Activated naive CD8-positive, alpha-beta T cell (primary cell): ENCODE results near the gene CDCA5.
"Not testable (repeated sequence)": the region's sequence is repeated elsewhere in the genome, so short reads cannot be mapped to it uniquely, and the experiment has no call there.

ENCODE experiments used
- H3K27ac Mint-ChIP-seq: one replicate; pipeline ENCODE4 v1.8.0; 2021; ENCODE audit warnings: mixed read lengths
- H3K27me3 Mint-ChIP-seq: one replicate; pipeline ENCODE4 v1.8.0; 2021; ENCODE audit warnings: mixed read lengths
- H3K36me3 Mint-ChIP-seq: one replicate; pipeline ENCODE4 v1.8.0; 2021; ENCODE audit warnings: mixed read lengths
- H3K4me1 Mint-ChIP-seq: one replicate; pipeline ENCODE4 v1.8.0; 2021; ENCODE audit warnings: low read depth, mixed read lengths
- H3K4me3 Mint-ChIP-seq: one replicate; pipeline ENCODE4 v1.8.0; 2021; ENCODE audit warnings: mild to moderate bottlenecking, mixed read lengths
- H3K9me3 Mint-ChIP-seq: one replicate; pipeline ENCODE4 v1.8.0; 2021; ENCODE audit warnings: low read depth, mixed read lengths

The CDCA5 gene

GRCh38 chr11:65124480-65125196, 40.8 kb upstream of the CDCA5 start:
- H3K9me3 Mint-ChIP-seq, result no peaks in the 10 kb centered on the region
- H3K36me3 Mint-ChIP-seq, result peaks cover 11% of the 10 kb centered on the region
- peak overlapping the region; percentile 38 for H3K27ac Mint-ChIP-seq
- H3K4me3 Mint-ChIP-seq, result peak overlapping the region; percentile 61
- H3K27me3 Mint-ChIP-seq, result no peaks in the 10 kb centered on the region
- peaks cover 34% of the 10 kb centered on the region for H3K4me1 Mint-ChIP-seq

DNA sequence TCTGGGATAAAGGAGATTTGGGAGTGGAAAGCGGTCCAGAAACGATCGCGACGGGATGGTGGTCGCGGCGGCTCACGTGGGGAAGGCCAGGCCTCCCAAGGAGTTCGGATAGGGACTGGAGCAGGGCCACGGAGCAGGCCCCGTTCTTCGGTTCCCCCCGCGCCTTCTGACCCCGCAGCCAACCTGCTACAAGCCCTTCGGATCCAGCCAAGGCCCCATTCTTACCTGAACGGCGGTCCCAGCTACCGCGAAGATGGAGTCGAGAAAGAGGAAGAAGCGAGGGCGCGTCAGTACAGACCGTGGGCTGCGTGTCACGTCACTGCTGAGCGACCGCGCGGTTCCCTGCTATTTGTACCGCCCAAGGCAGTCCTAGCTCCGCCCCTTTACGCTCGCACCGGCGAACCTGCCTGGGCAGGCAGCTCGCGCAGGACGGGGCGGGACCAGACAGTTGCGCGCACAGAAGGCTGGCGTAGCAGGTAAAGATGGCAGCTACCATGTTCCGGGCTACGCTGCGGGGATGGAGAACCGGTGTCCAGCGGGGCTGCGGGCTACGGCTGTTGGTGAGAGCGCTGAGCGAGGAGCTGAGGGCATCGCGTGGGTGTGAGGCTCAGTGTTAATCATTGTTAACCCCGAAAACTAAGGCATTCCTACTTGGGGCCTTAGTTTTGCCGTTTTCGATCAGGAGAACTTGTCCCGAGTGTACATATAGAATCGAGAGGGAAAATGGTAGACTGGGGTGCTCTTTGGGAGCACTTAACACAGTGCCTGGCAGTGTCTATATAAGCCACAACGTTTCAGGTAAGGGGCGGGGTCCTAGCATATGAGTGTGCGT, 38.2 kb upstream of the CDCA5 start, which contains the start of the genes FAU and MRPL49:
Gene FAU (minus strand): TSS at position 270 of the 832 bp plus-strand sequence. CDS start 321 bp downstream, outside the sequence.
Gene MRPL49 (plus strand): TSS at position 457 of the 832 bp plus-strand sequence. CDS start 26 bp downstream, at position 483.
- peaks cover 48% of the 10 kb centered on the region for H3K4me1 Mint-ChIP-seq
- H3K9me3 Mint-ChIP-seq, result no peaks in the 10 kb centered on the region
- peak within 1 kb of the TSS; percentile 100 for H3K27ac Mint-ChIP-seq
- H3K36me3 Mint-ChIP-seq, result peaks cover 16% of the 10 kb centered on the region
- peak within 1 kb of the TSS; percentile 100 for H3K4me3 Mint-ChIP-seq
- H3K27me3 Mint-ChIP-seq, result no peaks in the 10 kb centered on the region

DNA sequence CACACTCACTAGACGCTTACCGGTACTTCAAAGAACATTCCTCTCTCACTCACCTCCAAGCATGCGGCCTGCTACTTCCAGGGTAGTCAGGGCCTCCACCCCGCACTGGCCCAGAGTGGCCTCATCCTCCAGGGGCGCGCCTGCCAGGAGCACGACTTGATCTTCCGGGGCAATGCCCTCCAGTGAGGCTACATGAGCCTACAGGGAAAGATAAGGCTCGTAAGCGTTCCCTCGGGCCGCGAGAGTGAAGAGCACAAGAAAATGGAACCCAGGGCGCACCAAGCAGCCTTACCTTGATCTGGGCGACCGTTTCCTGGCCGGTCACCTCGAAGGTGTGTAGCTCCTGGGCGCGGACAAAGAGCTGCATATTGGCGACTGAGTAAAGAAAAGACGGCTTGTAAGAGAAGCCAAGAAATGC, 37.6 kb upstream of the CDCA5 start:
- Mint-ChIP-seq H3K36me3 (peaks cover 16% of the 10 kb centered on the region), H3K4me3 (peak overlapping the region; percentile 100), H3K27ac (peak overlapping the region; percentile 100), H3K4me1 (peaks cover 50% of the 10 kb centered on the region), H3K27me3 (no peaks in the 10 kb centered on the region), H3K9me3 (no peaks in the 10 kb centered on the region)

GRCh38 chr11:65120831-65121230, 37.0 kb upstream of the CDCA5 start:
- H3K9me3 Mint-ChIP-seq, result no peaks in the 10 kb centered on the region
- H3K27me3 Mint-ChIP-seq, result no peaks in the 10 kb centered on the region
- peaks cover 16% of the 10 kb centered on the region for H3K36me3 Mint-ChIP-seq
- peak overlapping the region; percentile 100 for H3K27ac Mint-ChIP-seq
- H3K4me1 Mint-ChIP-seq, result peaks cover 55% of the 10 kb centered on the region
- H3K4me3 Mint-ChIP-seq, result peak overlapping the region; percentile 100

GRCh38 chr11:65119670-65119995, 35.8 kb upstream of the CDCA5 start:
- peaks cover 16% of the 10 kb centered on the region for H3K36me3 Mint-ChIP-seq
- no peaks in the 10 kb centered on the region for H3K9me3 Mint-ChIP-seq
- peak overlapping the region; percentile 100 for H3K4me3 Mint-ChIP-seq
- H3K27me3 Mint-ChIP-seq, result no peaks in the 10 kb centered on the region
- peaks cover 64% of the 10 kb centered on the region for H3K4me1 Mint-ChIP-seq
- H3K27ac Mint-ChIP-seq, result peak overlapping the region; percentile 68

DNA sequence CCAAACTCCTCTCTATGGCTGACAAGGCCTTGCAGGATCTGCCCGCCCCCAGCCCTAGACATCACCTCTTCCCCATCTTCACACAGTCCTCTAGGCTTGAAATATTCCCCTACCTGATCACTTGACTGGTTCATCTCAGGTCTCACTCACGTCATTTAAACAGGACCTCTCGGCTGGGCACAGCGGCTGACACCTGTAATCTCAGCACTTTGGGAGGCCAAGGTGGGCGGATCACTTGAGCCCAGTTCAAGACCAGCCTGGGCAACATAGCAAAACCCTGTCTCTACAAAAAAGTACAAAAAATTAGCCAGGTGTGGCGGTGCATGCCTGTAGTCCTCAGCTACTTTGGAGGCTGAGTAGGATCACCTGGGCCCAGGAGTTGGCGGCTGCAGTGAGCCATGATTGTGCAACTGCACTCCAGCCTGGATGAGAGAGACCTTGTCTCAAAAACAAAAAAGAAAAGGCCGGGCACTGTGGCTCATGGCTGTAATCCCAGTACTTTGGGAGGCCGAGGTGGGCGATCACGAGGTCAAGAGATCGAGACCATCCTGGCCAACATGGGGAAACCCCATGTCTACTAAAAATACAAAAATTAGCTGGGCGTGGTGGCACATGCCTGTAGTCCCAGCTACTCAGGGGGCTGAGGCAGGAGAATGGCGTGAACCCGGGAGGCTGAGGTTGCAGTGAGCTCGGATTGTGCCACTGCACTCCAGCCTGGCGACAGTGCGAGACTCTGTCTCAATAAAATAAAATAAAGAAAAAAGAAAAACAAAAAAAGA, 35.2 kb upstream of the CDCA5 start:
- Mint-ChIP-seq H3K36me3 (peaks cover 16% of the 10 kb centered on the region), H3K4me1 (peaks cover 63% of the 10 kb centered on the region), H3K27ac (peak overlapping the region; percentile 87), H3K4me3 (peak overlapping the region; percentile 100)
- H3K27me3 Mint-ChIP-seq, H3K9me3 Mint-ChIP-seq: not testable (repeated sequence)

DNA sequence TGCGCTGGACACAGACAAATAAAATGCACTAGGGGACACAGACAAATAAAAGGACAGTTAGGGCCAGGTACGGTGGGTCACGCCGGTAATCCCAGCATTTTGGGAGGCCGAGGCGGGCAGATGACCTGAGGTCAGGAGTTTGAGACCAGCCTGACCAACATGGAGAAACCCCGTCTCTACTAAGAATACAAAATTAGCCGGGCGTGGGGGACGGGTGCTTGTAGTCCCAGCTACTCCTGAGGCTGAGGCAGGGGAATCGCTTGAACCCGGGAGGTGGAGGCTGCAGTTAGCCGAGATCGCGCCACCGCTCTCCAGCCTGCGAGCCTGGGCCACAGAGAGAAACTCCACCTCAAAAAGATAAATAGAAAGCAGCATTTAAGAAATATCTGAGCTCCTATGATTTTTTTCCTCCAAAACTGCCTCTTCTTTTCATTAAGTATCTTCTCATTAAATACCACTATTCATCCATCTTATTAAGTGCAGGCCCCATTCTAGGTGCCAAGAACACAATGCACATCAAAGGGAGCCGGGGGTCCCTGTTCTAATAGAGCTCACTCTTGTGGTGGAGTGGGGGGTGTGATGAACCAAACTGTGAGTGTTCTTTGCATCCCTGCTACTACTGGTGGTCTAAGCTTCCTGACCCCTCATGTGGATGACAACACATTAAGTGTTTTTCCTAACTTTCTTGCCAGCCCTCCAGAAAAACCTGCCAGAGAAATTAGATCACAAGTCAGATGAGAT, 34.4 kb upstream of the CDCA5 start:
- H3K27me3 Mint-ChIP-seq, result no peaks in the 10 kb centered on the region
- H3K9me3 Mint-ChIP-seq, result no peaks in the 10 kb centered on the region
- peak overlapping the region; percentile 91 for H3K4me3 Mint-ChIP-seq
- H3K4me1 Mint-ChIP-seq, result peaks cover 66% of the 10 kb centered on the region
- H3K36me3 Mint-ChIP-seq, result peaks cover 16% of the 10 kb centered on the region
- H3K27ac Mint-ChIP-seq, result peak overlapping the region; percentile 92

DNA sequence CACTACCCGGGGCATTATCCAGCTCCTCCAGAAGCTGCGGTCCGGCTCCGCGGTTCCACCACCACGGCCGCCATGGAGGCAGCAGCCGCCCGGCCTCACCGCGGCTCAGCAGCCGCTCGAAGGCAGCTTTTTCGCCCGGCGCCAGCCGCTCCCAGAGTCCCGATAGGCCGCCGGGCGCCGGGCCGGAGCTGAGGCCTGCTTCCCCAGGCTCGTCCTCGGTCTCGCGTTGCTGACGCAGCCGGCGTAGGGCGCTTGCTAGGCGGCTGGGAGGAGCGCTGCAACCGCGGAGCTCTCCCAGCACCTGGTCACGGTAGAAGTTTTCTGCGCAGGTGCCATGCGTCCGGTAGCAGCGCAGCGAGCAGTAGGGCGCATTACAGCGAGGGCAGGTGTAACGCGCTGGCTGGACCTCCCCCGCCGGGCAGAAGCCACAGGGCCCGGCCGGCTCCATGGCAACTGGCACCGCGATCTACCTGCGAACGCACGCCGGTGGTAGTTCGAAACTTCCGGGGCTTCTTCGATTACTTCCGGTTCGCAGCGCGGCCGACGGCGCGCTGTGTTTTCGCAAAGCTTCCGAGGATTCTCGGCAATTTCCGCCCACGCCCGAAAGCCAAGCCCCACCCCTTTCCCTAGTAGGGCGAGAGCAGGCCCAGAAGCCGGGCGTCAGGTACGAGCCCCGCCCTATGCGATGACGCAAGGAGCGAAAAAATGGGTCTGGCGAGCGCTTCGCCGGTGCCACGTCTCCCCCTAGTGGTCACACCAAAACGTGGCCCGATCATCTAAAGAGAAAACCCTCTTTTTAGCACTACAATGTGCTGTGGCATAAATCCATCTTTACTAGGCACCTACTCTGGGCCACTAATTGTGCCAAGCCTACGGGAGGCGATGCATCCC, 33.6 kb upstream of the CDCA5 start, which contains the start of gene ZNHIT2:
Gene ZNHIT2 (minus strand): TSS at position 496 of the 891 bp plus-strand sequence. CDS start 48 bp downstream, at position 448.
- H3K36me3 Mint-ChIP-seq, result peaks cover 16% of the 10 kb centered on the region
- H3K27me3 Mint-ChIP-seq, result no peaks in the 10 kb centered on the region
- H3K4me1 Mint-ChIP-seq, result peaks cover 66% of the 10 kb centered on the region
- no peaks in the 10 kb centered on the region for H3K9me3 Mint-ChIP-seq
- H3K4me3 Mint-ChIP-seq, result peak within 1 kb of the TSS; percentile 91
- peak within 1 kb of the TSS; percentile 96 for H3K27ac Mint-ChIP-seq

DNA sequence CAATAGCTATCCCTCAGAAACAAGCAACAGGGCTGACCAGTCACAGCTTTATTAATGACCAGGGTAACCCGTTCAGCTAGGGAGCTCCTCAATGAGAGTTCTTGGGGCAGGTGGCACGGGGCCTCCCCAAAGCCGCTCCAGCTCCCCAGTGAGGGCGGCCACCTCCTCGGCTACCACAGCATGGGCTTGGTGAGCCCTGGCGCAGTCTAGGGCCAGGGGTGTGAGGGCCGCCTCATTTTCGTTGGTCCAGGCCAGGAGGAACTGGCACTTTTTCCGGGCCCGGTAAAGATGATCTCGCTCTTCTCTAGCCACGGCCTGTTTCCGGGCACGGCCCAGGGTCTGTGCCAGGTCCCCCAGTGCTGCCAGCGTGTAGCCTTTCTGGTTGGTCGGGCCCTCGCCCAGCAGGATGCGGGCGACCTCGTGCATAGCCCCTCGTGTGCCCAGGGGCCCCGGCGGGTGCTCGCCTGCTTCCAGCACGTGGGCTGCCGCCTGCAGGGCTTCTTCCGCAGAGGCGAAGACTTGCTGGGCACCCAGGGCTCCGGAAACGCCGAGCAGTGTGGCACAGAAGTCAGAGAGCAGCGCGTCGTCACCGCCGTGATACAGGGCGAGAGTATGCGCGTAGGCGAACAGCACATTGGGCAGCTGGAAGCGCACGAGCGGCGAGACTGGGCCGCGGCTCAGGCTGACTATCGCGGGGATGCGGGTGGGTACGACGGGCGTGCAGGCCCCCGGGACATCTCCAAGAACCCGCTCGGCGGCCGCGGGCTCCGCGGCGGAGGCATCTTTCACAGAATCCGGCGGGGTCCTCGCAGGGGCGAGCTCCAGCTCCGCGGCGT, 32.7 kb upstream of the CDCA5 start:
- H3K4me1 Mint-ChIP-seq, result peaks cover 66% of the 10 kb centered on the region
- H3K27me3 Mint-ChIP-seq, result no peaks in the 10 kb centered on the region
- H3K9me3 Mint-ChIP-seq, result no peaks in the 10 kb centered on the region
- peak overlapping the region; percentile 96 for H3K27ac Mint-ChIP-seq
- H3K4me3 Mint-ChIP-seq, result peak overlapping the region; percentile 91
- peaks cover 13% of the 10 kb centered on the region for H3K36me3 Mint-ChIP-seq

GRCh38 chr11:65115361-65116082, 31.7 kb upstream of the CDCA5 start:
- peak overlapping the region; percentile 91 for H3K4me3 Mint-ChIP-seq
- peaks cover 8% of the 10 kb centered on the region for H3K36me3 Mint-ChIP-seq
- H3K4me1 Mint-ChIP-seq, result peaks cover 69% of the 10 kb centered on the region
- no peaks in the 10 kb centered on the region for H3K9me3 Mint-ChIP-seq
- no peaks in the 10 kb centered on the region for H3K27me3 Mint-ChIP-seq
- no peak overlapping the region for H3K27ac Mint-ChIP-seq

DNA sequence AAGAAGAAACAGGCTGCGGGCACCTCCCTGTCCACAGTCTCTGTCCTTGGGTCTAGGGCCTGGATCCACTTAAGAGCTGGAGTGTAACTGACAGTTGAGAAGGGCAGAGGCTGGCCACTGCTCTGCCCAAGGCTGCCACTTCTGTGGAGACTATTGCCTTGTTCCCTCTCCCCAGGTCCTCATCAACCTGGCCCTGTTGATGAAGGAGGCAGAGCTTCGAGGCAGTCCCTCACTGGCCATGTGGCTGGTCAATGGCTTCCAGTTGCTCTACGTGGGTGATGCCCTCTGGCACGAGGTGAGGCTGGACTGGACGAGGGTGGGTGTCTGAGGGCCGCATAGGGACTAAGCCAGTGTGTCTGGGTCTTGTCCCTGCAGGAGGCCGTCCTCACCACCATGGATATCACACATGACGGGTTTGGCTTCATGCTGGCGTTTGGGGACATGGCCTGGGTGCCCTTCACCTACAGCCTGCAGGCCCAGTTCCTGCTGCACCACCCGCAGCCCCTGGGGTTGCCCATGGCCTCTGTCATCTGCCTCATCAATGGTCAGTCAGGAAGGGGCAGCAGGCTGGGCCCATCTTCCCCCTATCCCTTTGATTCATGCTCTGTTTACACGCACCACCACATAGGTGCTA, 30.8 kb upstream of the CDCA5 start:
- Mint-ChIP-seq H3K4me1 (peaks cover 66% of the 10 kb centered on the region), H3K9me3 (no peaks in the 10 kb centered on the region), H3K36me3 (peaks cover 5% of the 10 kb centered on the region), H3K27me3 (no peaks in the 10 kb centered on the region), H3K27ac (peak overlapping the region; percentile 83), H3K4me3 (no peak overlapping the region)

DNA sequence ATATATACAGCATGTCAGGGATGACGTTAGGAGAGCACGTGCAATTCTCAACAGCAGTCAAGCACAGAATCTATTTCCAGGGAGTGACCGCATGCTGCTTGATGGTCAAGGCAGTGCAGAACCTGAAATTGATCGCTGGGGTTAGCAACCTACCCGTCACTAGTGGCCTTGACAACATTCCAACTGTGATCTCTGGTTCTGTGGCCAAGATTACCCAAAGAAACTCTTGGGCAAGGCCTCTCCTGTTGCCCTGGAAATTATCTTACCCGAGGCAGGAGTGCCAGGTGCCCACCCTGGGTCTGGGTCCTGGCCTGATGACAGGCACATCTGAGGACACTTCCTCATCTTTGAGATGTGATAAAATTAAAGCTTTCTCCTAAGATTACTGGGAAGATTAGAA, 30.0 kb upstream of the CDCA5 start:
- Mint-ChIP-seq H3K27me3 (no peaks in the 10 kb centered on the region), H3K9me3 (no peaks in the 10 kb centered on the region), H3K4me1 (peaks cover 63% of the 10 kb centered on the region), H3K4me3 (peak overlapping the region; percentile 83), H3K27ac (peak overlapping the region; percentile 83), H3K36me3 (peaks cover 5% of the 10 kb centered on the region)
